ENCODE results near the gene FRMD8.

DNA sequence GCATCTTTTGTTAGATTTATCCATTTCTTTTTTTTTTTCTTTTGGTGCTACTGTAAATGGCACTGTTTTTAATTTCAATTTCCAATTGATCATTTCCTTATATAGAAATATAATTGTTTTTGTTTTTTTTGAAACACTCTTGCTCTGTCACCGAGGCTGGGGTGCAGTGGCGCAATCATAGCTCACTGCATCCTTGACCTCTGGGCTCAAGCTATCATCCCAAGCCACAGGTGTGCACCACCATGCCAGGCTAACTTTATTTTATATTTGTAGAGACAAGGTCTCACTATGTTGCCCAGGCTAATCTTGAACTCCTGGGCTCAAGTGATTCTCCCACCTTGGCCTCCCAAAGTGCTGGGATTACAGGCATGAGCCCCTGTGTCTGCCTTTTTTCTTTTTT lies 16.4 kb downstream of the FRMD8 start:
- TF ChIP-seq POLR2A (IDR thresholded peaks at IDR 0.05; ENCODE audit: extremely low read depth, insufficient read length), result no peak
- no peak for TF ChIP-seq MYC (IDR thresholded peaks at IDR 0.05; ENCODE audit: low read depth, low read length)
- TF ChIP-seq, protein P1, sequence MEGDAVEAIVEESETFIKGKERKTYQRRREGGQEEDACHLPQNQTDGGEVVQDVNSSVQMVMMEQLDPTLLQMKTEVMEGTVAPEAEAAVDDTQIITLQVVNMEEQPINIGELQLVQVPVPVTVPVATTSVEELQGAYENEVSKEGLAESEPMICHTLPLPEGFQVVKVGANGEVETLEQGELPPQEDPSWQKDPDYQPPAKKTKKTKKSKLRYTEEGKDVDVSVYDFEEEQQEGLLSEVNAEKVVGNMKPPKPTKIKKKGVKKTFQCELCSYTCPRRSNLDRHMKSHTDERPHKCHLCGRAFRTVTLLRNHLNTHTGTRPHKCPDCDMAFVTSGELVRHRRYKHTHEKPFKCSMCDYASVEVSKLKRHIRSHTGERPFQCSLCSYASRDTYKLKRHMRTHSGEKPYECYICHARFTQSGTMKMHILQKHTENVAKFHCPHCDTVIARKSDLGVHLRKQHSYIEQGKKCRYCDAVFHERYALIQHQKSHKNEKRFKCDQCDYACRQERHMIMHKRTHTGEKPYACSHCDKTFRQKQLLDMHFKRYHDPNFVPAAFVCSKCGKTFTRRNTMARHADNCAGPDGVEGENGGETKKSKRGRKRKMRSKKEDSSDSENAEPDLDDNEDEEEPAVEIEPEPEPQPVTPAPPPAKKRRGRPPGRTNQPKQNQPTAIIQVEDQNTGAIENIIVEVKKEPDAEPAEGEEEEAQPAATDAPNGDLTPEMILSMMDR (IDR thresholded peaks at IDR 0.05; ENCODE audit: low read depth, low read length), result no peak
- TF ChIP-seq, protein P2, sequence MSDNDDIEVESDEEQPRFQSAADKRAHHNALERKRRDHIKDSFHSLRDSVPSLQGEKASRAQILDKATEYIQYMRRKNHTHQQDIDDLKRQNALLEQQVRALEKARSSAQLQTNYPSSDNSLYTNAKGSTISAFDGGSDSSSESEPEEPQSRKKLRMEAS (IDR thresholded peaks at IDR 0.05; ENCODE audit: low read depth, low read length), result no peak
